MM.1S (cell line): Measurements from ENCODE around the gene NOP56.

ENCODE experiments used
- DNase-seq: peaks from one replicate; pipeline ENCODE4 v3.0.0-alpha.2; 2015
- H2AFZ ChIP-seq: fragments of 300-600 bp; sonication (generic); 2 replicates; pipeline ENCODE4 v1.6.0; 2016; ENCODE audit warnings: antibody characterized with exemption, low read length
- H3F3A ChIP-seq: fragments of 300-600 bp; sonication (generic); 2 replicates; pipeline ENCODE4 v1.6.1; 2016; ENCODE audit warnings: mild to moderate bottlenecking, antibody characterized with exemption, low read length, moderate library complexity, mixed read lengths; ENCODE audit not compliant: insufficient read depth
- H3K27ac ChIP-seq: fragments of 300-600 bp; sonication (generic); 2 replicates; pipeline ENCODE4 v1.5.1; 2016; ENCODE audit warnings: mild to moderate bottlenecking, low read length
- H3K27me3 ChIP-seq: fragments of 300-600 bp; sonication (generic); replicated peaks from 2 replicates; pipeline ENCODE4 v1.6.0; 2016; ENCODE audit warnings: low read length; ENCODE audit not compliant: insufficient read depth
- H3K36me3 ChIP-seq: fragments of 300-600 bp; sonication (generic); replicated peaks from 2 replicates; pipeline ENCODE4 v1.6.1; 2016; ENCODE audit warnings: mild to moderate bottlenecking, low read length, mixed read lengths; ENCODE audit not compliant: insufficient read depth
- H3K4me1 ChIP-seq: fragments of 300-600 bp; sonication (generic); 2 replicates; pipeline ENCODE4 v1.6.1; 2016; ENCODE audit warnings: low read length, mixed read lengths
- H3K4me2 ChIP-seq: fragments of 300-600 bp; sonication (generic); 2 replicates; pipeline ENCODE4 v1.6.0; 2016; ENCODE audit warnings: low read depth, low read length
- H3K4me3 ChIP-seq: fragments of 300-600 bp; sonication (generic); 2 replicates; pipeline ENCODE4 v1.5.1; 2016; ENCODE audit warnings: low read length, mixed read lengths
- H3K79me2 ChIP-seq: fragments of 300-600 bp; sonication (generic); 2 replicates; pipeline ENCODE4 v1.6.1; 2016; ENCODE audit warnings: mixed run types, low read length, mixed read lengths
- H3K9ac ChIP-seq: fragments of 300-600 bp; sonication (generic); 2 replicates; pipeline ENCODE4 v1.6.1; 2016; ENCODE audit warnings: low read length, mixed read lengths
- H3K9me2 ChIP-seq: fragments of 300-600 bp; sonication (generic); replicated peaks from 2 replicates; pipeline ENCODE4 v1.6.1; 2016; ENCODE audit warnings: mild to moderate bottlenecking, low read length, mixed read lengths; ENCODE audit not compliant: insufficient read depth
- H3K9me3 ChIP-seq: fragments of 300-600 bp; sonication (generic); replicated peaks from 2 replicates; pipeline ENCODE4 v1.6.1; 2016; ENCODE audit warnings: mild to moderate bottlenecking, low read length, mixed read lengths; ENCODE audit not compliant: insufficient read depth
- H4K20me1 ChIP-seq: fragments of 300-600 bp; sonication (generic); 2 replicates; pipeline ENCODE4 v1.6.1; 2016; ENCODE audit warnings: mild to moderate bottlenecking, low read length, moderate library complexity, mixed read lengths; ENCODE audit not compliant: insufficient read depth
- CTCF ChIP-seq: fragments of 300-600 bp; sonication (generic); IDR thresholded peaks from 2 replicates; pipeline ENCODE4 v1.5.1; 2016; ENCODE audit warnings: antibody characterized with exemption, low read length, mixed read lengths
- EZH2 ChIP-seq: fragments of 300-600 bp; sonication (generic); optimal IDR thresholded peaks from 2 replicates; pipeline ENCODE3; 2017; ENCODE audit warnings: low read depth, mild to moderate bottlenecking, antibody characterized with exemption, low read length, mixed read lengths
- EZH2phosphoT487 ChIP-seq: fragments of 300-600 bp; sonication (generic); IDR thresholded peaks from 2 replicates; pipeline ENCODE4 v1.6.1; 2018; ENCODE audit warnings: antibody characterized with exemption, low read length

Gene NOP56

GRCh38 chr20:2604506-2604835 lies 48.0 kb upstream of the NOP56 start:
- DNase-seq: no peak

DNA sequence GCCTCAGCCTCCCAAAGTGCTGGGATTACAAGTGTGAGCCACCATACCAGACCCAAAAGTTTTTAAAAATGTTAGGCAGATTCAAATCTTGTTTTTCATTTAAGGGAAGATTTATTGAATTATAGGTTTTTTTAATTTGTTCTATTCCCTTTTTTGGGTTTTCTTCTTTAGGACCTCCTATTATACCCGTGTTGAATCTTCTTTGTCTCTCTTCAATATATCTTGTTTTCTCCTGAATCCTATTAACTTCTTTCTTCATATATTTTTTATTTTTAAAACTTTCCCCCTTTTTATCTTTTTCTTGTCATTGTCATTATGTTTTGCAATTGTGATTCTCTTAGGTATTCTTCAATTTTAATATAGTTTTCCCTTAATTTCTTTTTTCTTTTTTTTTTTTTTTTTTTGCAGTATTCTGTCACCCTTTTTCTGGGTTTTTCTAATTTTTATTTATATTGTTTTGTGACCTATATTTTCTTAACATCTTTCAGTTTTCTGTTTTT lies 45.9 kb upstream of the NOP56 start:
- no peak for DNase-seq
- Histone ChIP-seq H3K27ac (no peak overlapping the region), H2AFZ (no peak overlapping the region)

More at GRCh38 chr20:2604506-2604835, 48.0 kb upstream of the NOP56 start:
- Histone ChIP-seq H3F3A (no peaks in the 10 kb centered on the region), H2AFZ (no peak overlapping the region), H4K20me1 (no peaks in the 10 kb centered on the region), H3K9me2 (no peaks in the 10 kb centered on the region), H3K4me1 (no peaks in the 10 kb centered on the region), H3K4me3 (no peak overlapping the region), H3K4me2 (no peak overlapping the region), H3K27me3 (no peaks in the 10 kb centered on the region), H3K9me3 (no peaks in the 10 kb centered on the region), H3K9ac (no peak overlapping the region), H3K36me3 (no peaks in the 10 kb centered on the region), H3K79me2 (no peaks in the 10 kb centered on the region), H3K27ac (no peak overlapping the region)
- TF ChIP-seq EZH2phosphoT487 (no peak), EZH2 (no peak), CTCF (no peak)

GRCh38 chr20:2610326-2610725 lies 42.1 kb upstream of the NOP56 start:
- H3K4me3 ChIP-seq: no peak overlapping the region
- H3K4me2 ChIP-seq: no peak overlapping the region
- H3K9me2 ChIP-seq: no peaks in the 10 kb centered on the region
- DNase-seq: no peak
- no peaks in the 10 kb centered on the region for H3F3A ChIP-seq
- H3K27me3 ChIP-seq: no peaks in the 10 kb centered on the region
- no peaks in the 10 kb centered on the region for H4K20me1 ChIP-seq
- no peak overlapping the region for H3K9ac ChIP-seq
- H3K9me3 ChIP-seq: no peaks in the 10 kb centered on the region
- H2AFZ ChIP-seq: no peak overlapping the region
- TF ChIP-seq EZH2: no peak
- TF ChIP-seq CTCF: no peak
- no peak for TF ChIP-seq EZH2phosphoT487
- no peaks in the 10 kb centered on the region for H3K4me1 ChIP-seq
- H3K27ac ChIP-seq: no peak overlapping the region
- H3K36me3 ChIP-seq: no peaks in the 10 kb centered on the region
- no peaks in the 10 kb centered on the region for H3K79me2 ChIP-seq

More for the DNA sequence above, 45.9 kb upstream of the NOP56 start:
- no peaks in the 10 kb centered on the region for H3K79me2 ChIP-seq
- no peak overlapping the region for H3K4me2 ChIP-seq
- no peaks in the 10 kb centered on the region for H3K9me3 ChIP-seq
- H3K4me3 ChIP-seq: no peak overlapping the region
- TF ChIP-seq CTCF: no peak
- TF ChIP-seq EZH2: no peak
- TF ChIP-seq EZH2phosphoT487: no peak
- H3K9ac ChIP-seq: no peak overlapping the region
- no peaks in the 10 kb centered on the region for H3F3A ChIP-seq
- no peaks in the 10 kb centered on the region for H3K36me3 ChIP-seq
- no peaks in the 10 kb centered on the region for H4K20me1 ChIP-seq
- H3K9me2 ChIP-seq: no peaks in the 10 kb centered on the region
- H3K4me1 ChIP-seq: no peaks in the 10 kb centered on the region
- no peaks in the 10 kb centered on the region for H3K27me3 ChIP-seq
